ENCODE data around the gene CCDC102B. TPM values are rescaled to one million over a fixed set of nuclear protein-coding genes. Genes with fewer than 3 reads are reported as not detected.
A peak's percentile ranks its signal among the peaks of the same experiment; 100 is the strongest.

Gene CCDC102B
- total and polyA plus RNA-seq, 2 experiments from 2014 or later: 1.3 to 2.1 TPM

- TF ChIP-seq CTCF (conservative IDR thresholded peaks at IDR 0.05; ENCODE audit: low read depth in 2 of 2) (no peak), JUNB (IDR thresholded peaks at IDR 0.05; ENCODE audit: unreplicated experiment) (no peak), REST (IDR thresholded peaks at IDR 0.05; ENCODE audit: unreplicated experiment) (no peak), STAT1 (IDR thresholded peaks at IDR 0.05; ENCODE audit: unreplicated experiment) (no peak), EZH2phosphoT487 (IDR thresholded peaks at IDR 0.05; ENCODE audit: unreplicated experiment) (no peak), NANOG (IDR thresholded peaks at IDR 0.05; ENCODE audit: borderline replicate concordance) (no peak), EZH2 (IDR thresholded peaks at IDR 0.05; ENCODE audit: low read depth, unreplicated experiment) (no peak), POLR2AphosphoS5 (IDR thresholded peaks at IDR 0.05; ENCODE audit: low read depth) (no peak), ZNF331 (CRISPR knock-in tag; IDR thresholded peaks at IDR 0.05; ENCODE audit: low read depth) (no peak), CREB1 (CRISPR knock-in tag; IDR thresholded peaks at IDR 0.05; ENCODE audit: low read depth) (no peak), ETS1 (IDR thresholded peaks at IDR 0.05) (no peak), ZNF114 (CRISPR knock-in tag; IDR thresholded peaks at IDR 0.05) (no peak)
These were observed 124.5 kb downstream of the CCDC102B start (continued) for GRCh38 chr18:68922392-68922791.

GRCh38 chr18:68925268-68925667 lies 127.4 kb downstream of the CCDC102B start:
- H3K27ac ChIP-seq (ENCODE audit: low read depth): no peak overlapping the region
- no peaks in the 10 kb centered on the region for H3K79me2 ChIP-seq (replicated peaks; ENCODE audit: insufficient read depth)
- TF ChIP-seq CTCF (conservative IDR thresholded peaks at IDR 0.05; ENCODE audit: low read depth in 2 of 2) (peak; percentile 77 to 80), STAT1 (IDR thresholded peaks at IDR 0.05; ENCODE audit: unreplicated experiment) (no peak), ETS1 (IDR thresholded peaks at IDR 0.05) (no peak)
- no peaks in the 10 kb centered on the region for H3K27me3 Mint-ChIP-seq (ENCODE audit: insufficient read depth, low read depth, poor library complexity)
- H3F3A ChIP-seq (replicated peaks; ENCODE audit: low read depth): no peaks in the 10 kb centered on the region
- H2AFZ ChIP-seq: no peak overlapping the region
- no peak overlapping the region; the same call in 1 of the 2 replicates for H3K27ac Mint-ChIP-seq
- H4K20me1 ChIP-seq (replicated peaks; ENCODE audit: insufficient read depth): no peaks in the 10 kb centered on the region
- H3K4me2 ChIP-seq: no peak overlapping the region
- H3K9me2 ChIP-seq (ENCODE audit: insufficient read depth): no peaks in the 10 kb centered on the region
- H3K4me3 Mint-ChIP-seq: no peak overlapping the region
- no peaks in the 10 kb centered on the region for H3K27me3 ChIP-seq (ENCODE audit: insufficient read depth)
- H3K4me3 ChIP-seq: no peak overlapping the region
- ATAC-seq (peak; percentile 87), DNase-seq (ENCODE audit: low spot score) (peak; percentile 60)
- no peaks in the 10 kb centered on the region for H3K36me3 Mint-ChIP-seq (ENCODE audit: low read depth)
- peaks cover 14% of the 10 kb centered on the region for H3K4me1 ChIP-seq (ENCODE audit: insufficient read depth)
- H3K9me3 Mint-ChIP-seq: no peaks in the 10 kb centered on the region
- no peaks in the 10 kb centered on the region for H3K36me3 ChIP-seq (ENCODE audit: insufficient read depth)
- H3K4me1 Mint-ChIP-seq: peaks cover 12% of the 10 kb centered on the region
